Natural killer cell (primary cell): ENCODE data around the gene MAOB. TPM values are rescaled to one million over a fixed set of nuclear protein-coding genes. Genes with fewer than 3 reads are reported as not detected.
"Not testable (repeated sequence)": the region's sequence is repeated elsewhere in the genome, so short reads cannot be mapped to it uniquely, and the experiment has no call there.

Experiments used
- ATAC-seq, 3 donors: fragments of 150-1000 bp in 2 of 3; fragments of 200-7000 bp in 1 of 3; cut with Tn5 transposase; 1 replicate in 1 of 3; 2 replicates in 2 of 3; pipeline ENCODE4 v1.10.0; 2021; ENCODE audit warnings: mild to moderate bottlenecking in 2 of 3, moderate library complexity in 2 of 3
- DNase-seq, 2 donors: peaks; one replicate each; pipeline versions ENCODE4 v3.0.0 to v3.0.0-alpha.2; 2013 to 2021; ENCODE audit warnings: mixed read lengths in 1 of 2
- H3K27ac ChIP-seq: one replicate; pipeline ENCODE4 v1.5.1; 2013; ENCODE audit warnings: mild to moderate bottlenecking, low read length
- H3K27me3 ChIP-seq: one replicate; pipeline ENCODE4 v1.6.1; 2013; ENCODE audit warnings: low read length; ENCODE audit not compliant: control insufficient read depth, insufficient read depth
- H3K36me3 ChIP-seq: one replicate; pipeline ENCODE4 v1.6.1; 2013; ENCODE audit warnings: low read length; ENCODE audit not compliant: control insufficient read depth, insufficient read depth
- H3K4me1 ChIP-seq: one replicate; pipeline ENCODE4 v1.6.1; 2013; ENCODE audit warnings: low read length; ENCODE audit not compliant: control insufficient read depth, insufficient read depth
- H3K4me3 ChIP-seq: one replicate; pipeline ENCODE4 v1.5.1; 2013; ENCODE audit warnings: low read length
- H3K9me3 ChIP-seq: one replicate; pipeline ENCODE4 v1.6.1; 2013; ENCODE audit warnings: low read length; ENCODE audit not compliant: control insufficient read depth, insufficient read depth
- H3K27ac Mint-ChIP-seq, 2 donors: one replicate each; pipeline ENCODE4 v1.8.0; 2022; ENCODE audit warnings: mild to moderate bottlenecking in 2 of 2, mixed read lengths in 2 of 2, moderate library complexity in 1 of 2
- H3K27me3 Mint-ChIP-seq, 2 donors: one replicate each; pipeline ENCODE4 v1.8.0; 2022; ENCODE audit warnings: low read depth in 2 of 2, mixed read lengths in 2 of 2
- H3K36me3 Mint-ChIP-seq: one replicate; pipeline ENCODE4 v1.8.0; 2022; ENCODE audit warnings: mixed read lengths
- H3K4me1 Mint-ChIP-seq, 2 donors: one replicate each; pipeline ENCODE4 v1.8.0; 2022; ENCODE audit warnings: mixed read lengths in 2 of 2
- H3K4me3 Mint-ChIP-seq: one replicate; pipeline ENCODE4 v1.8.0; 2022; ENCODE audit warnings: mild to moderate bottlenecking, moderate library complexity, mixed read lengths
- H3K9me3 Mint-ChIP-seq, 2 donors: one replicate each; pipeline ENCODE4 v1.8.0; 2022; ENCODE audit warnings: mixed read lengths in 2 of 2
- CTCF ChIP-seq: fragments of 200-600 bp; IDR thresholded peaks from one replicate; pipeline ENCODE4 v1.8.0; 2022; ENCODE audit warnings: antibody characterized with exemption
- WGBS: methylation state at CpG from one replicate; pipeline ENCODE4 v1.1.7; 2013; ENCODE audit warnings: missing lambda C conversion rate; ENCODE audit not compliant: insufficient coverage; 5-methylcytosine and 5-hydroxymethylcytosine counted together
- intact Hi-C: fragments of 100-400 bp; cut with micrococcal nuclease; formaldehyde crosslinking; loops from one replicate; pipeline ENCODE4 v1.14.2; 2022
- total RNA-seq, 4 donors: library from RNA; stranded (reverse); fragments of 120-200 nt in 1 of 4; gene quantifications; one replicate each; pipeline versions ENCODE4 v1.2.3 to v1.2.4, GENCODE V29; 2013 to 2022

The MAOB gene
- total RNA-seq, 3 donors from 2014 or later (not counting 1 experiment from before 2014, with no cell fraction given) = 0.26 TPM; not detected in 2

DNA sequence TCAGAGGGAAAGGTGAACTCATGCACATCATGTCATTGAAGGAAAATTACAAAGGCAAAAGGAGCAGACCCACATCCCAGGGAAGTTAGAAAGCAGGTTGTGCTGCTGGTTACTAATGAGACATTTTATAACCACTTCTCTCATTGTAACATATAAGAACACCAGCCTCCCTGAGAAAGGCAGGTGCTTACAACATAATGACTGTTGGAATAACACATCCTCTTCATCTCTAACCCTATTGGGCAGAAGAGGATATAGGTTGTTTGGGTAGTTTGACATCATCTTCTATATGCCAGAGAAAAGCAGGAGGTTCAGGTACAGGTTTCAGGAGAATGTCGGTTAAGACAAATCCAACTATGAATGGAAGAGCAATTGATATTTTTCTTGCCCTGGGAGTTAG, 148.6 kb downstream of the MAOB start:
- no peak overlapping the region for H3K27ac Mint-ChIP-seq
- Histone ChIP-seq H3K27me3 (no peaks in the 10 kb centered on the region), H3K4me3 (no peak overlapping the region), H3K9me3 (no peaks in the 10 kb centered on the region), H3K27ac (no peak overlapping the region), H3K36me3 (no peaks in the 10 kb centered on the region), H3K4me1 (no peaks in the 10 kb centered on the region)
- H3K9me3 Mint-ChIP-seq = no peaks in the 10 kb centered on the region
- no peak overlapping the region for H3K4me3 Mint-ChIP-seq
- 100% methylated on average over 1 of the region's 1 CpG for WGBS
- H3K4me1 Mint-ChIP-seq = no peaks in the 10 kb centered on the region
- no peaks in the 10 kb centered on the region for H3K36me3 Mint-ChIP-seq
- no peak for ATAC-seq
- intact Hi-C loops = no loop called here
- peaks cover 0 to 26% of the 10 kb centered on the region in 2 donors for H3K27me3 Mint-ChIP-seq
- no peak for DNase-seq
- no peak for TF ChIP-seq CTCF

- H3K27ac ChIP-seq = no peak overlapping the region
- no peaks in the 10 kb centered on the region for H3K9me3 ChIP-seq
- no peaks in the 10 kb centered on the region for H3K27me3 ChIP-seq
- Mint-ChIP-seq H3K4me1 (no peaks in the 10 kb centered on the region), H3K4me3 (no peak overlapping the region), H3K9me3 (no peaks in the 10 kb centered on the region), H3K27ac (no peak overlapping the region), H3K27me3 (peaks cover 0 to 32% of the 10 kb centered on the region in 2 donors), H3K36me3 (no peaks in the 10 kb centered on the region)
- no peak for TF ChIP-seq CTCF
- no peaks in the 10 kb centered on the region for H3K36me3 ChIP-seq
- H3K4me1 ChIP-seq = no peaks in the 10 kb centered on the region
- H3K4me3 ChIP-seq = no peak overlapping the region
- WGBS = 96% methylated on average over 6 of the region's 7 CpGs
- ATAC-seq = no peak
- no peak for DNase-seq
- intact Hi-C loops = no loop called here
Measured at GRCh38 chrX:43731086-43731485, 151.2 kb downstream of the MAOB start.

DNA sequence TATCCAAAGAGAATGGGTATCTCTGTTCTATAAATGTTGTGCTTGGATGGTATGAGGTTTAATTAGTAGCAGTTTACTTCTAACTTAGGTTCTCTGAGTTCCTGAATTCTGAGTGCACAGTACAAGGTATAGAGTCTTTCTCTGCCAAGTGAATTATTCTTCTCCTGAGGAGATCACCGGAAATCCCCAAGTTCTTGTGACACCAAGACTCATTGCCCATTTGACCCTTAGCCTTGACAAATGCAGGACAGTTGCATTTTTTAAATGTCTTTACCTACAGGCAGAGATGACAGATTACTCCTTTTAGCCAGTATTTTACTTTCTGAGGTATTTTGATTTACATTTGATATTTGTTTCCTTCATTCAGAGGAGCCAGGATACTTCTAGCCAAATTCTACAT, 153.3 kb downstream of the MAOB start:
- no peak overlapping the region for H3K4me3 ChIP-seq
- Mint-ChIP-seq H3K9me3 (no peaks in the 10 kb centered on the region), H3K4me3 (no peak overlapping the region), H3K27me3 (peaks cover 0 to 25% of the 10 kb centered on the region in 2 donors), H3K4me1 (no peaks in the 10 kb centered on the region), H3K36me3 (no peaks in the 10 kb centered on the region), H3K27ac (no peak overlapping the region)
- ATAC-seq (no peak), DNase-seq (no peak)
- no peaks in the 10 kb centered on the region for H3K36me3 ChIP-seq
- no peak for TF ChIP-seq CTCF
- intact Hi-C loops = no loop called here
- 100% methylated on average over 1 of the region's 1 CpG for WGBS
- no peak overlapping the region for H3K27ac ChIP-seq
- no peaks in the 10 kb centered on the region for H3K9me3 ChIP-seq
- no peaks in the 10 kb centered on the region for H3K4me1 ChIP-seq
- no peaks in the 10 kb centered on the region for H3K27me3 ChIP-seq

DNA sequence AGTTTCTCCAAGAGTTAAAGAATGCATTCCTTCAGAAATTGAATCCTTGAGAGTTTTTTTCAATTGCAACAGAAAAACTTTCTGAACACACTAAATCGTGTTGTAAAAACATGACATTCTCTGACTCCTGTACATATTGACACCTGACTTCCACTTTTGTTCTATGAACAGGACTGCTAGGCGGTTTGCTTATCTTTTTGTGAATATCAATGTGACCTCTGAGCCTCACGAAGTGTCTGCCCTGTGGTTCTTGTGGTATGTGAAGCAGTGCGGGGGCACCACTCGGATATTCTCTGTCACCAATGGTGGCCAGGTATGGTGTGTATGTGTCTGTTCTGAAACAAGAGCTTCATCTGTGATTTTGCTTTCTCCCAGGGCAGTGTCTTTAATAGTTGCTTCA, 154.2 kb downstream of the MAOB start:
- no peaks in the 10 kb centered on the region for H3K9me3 ChIP-seq
- WGBS = 29% methylated on average over 5 of the region's 5 CpGs
- Mint-ChIP-seq H3K27ac (no peak overlapping the region), H3K27me3 (peaks cover 0 to 25% of the 10 kb centered on the region in 2 donors), H3K4me1 (no peaks in the 10 kb centered on the region), H3K4me3 (no peak overlapping the region), H3K36me3 (no peaks in the 10 kb centered on the region), H3K9me3 (no peaks in the 10 kb centered on the region)
- ATAC-seq = no peak
- no peaks in the 10 kb centered on the region for H3K4me1 ChIP-seq
- no peaks in the 10 kb centered on the region for H3K27me3 ChIP-seq
- no peak for TF ChIP-seq CTCF
- intact Hi-C loops = no loop called here
- H3K27ac ChIP-seq = no peak overlapping the region
- H3K36me3 ChIP-seq = no peaks in the 10 kb centered on the region
- no peak for DNase-seq
- no peak overlapping the region for H3K4me3 ChIP-seq

DNA sequence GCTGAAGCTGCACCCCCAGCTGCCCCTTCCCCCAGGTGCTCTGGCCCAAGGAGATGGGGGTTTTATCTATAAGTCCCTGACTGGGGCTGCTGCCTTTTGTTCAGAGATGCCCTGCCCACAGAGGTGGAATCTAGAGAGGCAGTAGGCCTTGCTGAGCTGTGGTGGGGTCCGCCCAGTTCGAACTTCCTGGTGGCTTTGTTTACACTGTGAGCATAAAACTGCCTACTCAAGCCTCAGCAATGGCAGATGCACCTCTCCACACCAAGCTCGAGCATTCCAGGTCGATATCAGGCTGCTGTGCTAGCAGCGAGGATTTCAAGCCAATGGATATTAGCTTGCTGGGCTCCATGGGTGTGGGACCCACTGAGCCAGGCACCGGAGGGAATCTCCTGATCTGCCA, 155.0 kb downstream of the MAOB start:
- DNase-seq, H3K27ac ChIP-seq, H3K36me3 Mint-ChIP-seq, H3K9me3 Mint-ChIP-seq, intact Hi-C loops, H3K4me1 Mint-ChIP-seq, H3K4me3 Mint-ChIP-seq, H3K27me3 ChIP-seq, H3K27ac Mint-ChIP-seq, H3K9me3 ChIP-seq, H3K36me3 ChIP-seq, H3K4me3 ChIP-seq, ATAC-seq, H3K4me1 ChIP-seq: not testable (repeated sequence)
- peaks cover 0 to 25% of the 10 kb centered on the region in 2 donors for H3K27me3 Mint-ChIP-seq
- 88% methylated on average over 6 of the region's 6 CpGs for WGBS
